ENCODE measurements around the gene WWC1. TPM values are rescaled to one million over a fixed set of nuclear protein-coding genes. Genes with fewer than 3 reads are reported as not detected.

WWC1 gene
- total RNA-seq, 1 experiment from 2014 or later: 108 TPM

DNA sequence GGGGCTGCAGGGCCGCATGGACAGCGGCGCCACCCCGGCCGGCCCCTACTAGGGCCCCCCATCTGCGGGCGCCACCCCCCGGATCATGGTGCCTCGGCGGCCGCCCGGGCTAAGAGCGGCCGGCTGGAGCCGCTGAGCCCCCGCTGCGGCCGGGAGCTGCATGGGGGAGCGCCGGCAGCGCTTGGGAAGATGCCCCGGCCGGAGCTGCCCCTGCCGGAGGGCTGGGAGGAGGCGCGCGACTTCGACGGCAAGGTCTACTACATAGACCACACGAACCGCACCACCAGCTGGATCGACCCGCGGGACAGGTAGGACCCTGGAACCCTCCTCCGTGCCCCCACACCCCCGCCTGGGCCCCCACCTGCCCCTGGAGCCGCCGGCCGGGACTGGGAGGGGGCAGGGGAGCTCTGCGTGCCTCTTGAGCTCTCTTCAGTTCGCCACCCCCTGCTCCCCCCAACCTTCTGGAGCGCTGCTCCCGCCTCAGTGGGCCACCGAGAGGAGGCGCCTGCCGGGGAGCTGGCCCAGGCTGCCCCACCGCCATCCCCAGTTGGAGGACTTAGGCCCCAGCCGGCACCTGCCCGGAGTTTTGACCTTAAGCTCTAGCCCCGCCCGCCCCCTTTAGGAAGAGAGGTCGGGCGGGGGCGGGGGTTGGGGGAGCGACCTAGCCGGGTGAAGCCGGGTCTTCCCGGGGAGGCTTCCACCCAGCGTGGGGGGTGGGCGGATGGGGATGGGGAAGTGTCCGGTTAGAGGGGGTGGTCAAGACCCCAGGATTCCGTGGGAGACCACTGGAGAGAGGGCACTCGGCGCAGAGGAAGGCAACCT is 730 bp downstream of the WWC1 start:
- peaks cover 52% of the 10 kb centered on the region for H3K4me1 Mint-ChIP-seq (ENCODE audit: low read depth, unreplicated experiment)
- CTCF ChIA-PET: interaction anchor here (0.6 to 3.6 kb wide), 23 partner anchors 10 to 1824 kb away, joined by 3 to 25 read pairs (median 4); no protein-coding TSS in a partner anchor

DNA sequence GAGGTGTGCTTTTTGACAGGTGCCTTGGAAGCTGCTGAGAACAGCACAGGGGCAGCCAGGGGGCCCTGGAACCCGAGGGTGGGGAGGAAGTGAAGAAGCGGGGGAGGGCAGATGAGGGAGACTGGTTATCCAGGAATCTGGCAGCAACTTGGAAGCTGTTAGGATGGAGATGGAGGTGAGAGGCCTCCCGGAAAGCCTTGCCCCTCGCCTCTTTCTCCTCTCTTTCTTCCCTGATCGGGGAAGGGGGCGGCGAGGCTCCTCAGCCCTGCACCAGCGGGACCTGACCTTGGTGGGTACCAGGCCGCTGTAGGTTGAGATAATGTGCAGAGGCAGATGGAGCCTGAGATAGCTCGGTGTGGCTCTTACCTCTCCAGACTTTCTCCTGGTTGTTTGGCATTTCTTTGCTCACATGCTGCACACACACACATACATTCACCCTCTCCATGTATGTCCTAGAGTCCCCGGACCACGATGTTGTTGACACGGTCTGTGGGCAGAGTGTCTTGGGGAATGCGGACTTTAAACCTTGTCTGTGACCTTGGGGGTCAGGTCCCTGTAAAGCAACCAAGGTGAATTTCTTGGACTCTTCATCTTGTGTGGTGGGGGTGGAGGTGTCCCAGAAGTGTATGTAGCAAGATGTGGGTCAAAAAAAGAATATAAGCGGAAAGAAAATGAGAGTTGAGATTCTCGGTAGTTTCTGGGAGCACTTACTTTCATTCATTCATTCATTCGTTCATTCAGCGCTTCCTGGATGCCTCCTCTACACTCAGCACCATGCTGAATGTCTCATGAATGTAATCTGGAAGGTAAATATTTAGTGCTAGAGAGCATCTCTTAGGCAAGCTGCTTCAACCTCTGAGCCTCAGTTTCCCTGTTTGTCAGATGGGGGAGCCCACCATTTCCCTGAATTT is 1.6 kb downstream of the WWC1 start:
- TF ChIP-seq, protein P1, sequence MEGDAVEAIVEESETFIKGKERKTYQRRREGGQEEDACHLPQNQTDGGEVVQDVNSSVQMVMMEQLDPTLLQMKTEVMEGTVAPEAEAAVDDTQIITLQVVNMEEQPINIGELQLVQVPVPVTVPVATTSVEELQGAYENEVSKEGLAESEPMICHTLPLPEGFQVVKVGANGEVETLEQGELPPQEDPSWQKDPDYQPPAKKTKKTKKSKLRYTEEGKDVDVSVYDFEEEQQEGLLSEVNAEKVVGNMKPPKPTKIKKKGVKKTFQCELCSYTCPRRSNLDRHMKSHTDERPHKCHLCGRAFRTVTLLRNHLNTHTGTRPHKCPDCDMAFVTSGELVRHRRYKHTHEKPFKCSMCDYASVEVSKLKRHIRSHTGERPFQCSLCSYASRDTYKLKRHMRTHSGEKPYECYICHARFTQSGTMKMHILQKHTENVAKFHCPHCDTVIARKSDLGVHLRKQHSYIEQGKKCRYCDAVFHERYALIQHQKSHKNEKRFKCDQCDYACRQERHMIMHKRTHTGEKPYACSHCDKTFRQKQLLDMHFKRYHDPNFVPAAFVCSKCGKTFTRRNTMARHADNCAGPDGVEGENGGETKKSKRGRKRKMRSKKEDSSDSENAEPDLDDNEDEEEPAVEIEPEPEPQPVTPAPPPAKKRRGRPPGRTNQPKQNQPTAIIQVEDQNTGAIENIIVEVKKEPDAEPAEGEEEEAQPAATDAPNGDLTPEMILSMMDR (IDR thresholded peaks at IDR 0.05; ENCODE audit: insufficient read depth in 1 of 2, low read depth in 1 of 2, low read length in 1 of 2, severe bottlenecking in 1 of 2, unreplicated experiment in 1 of 2): no peak
- Histone ChIP-seq H3K4me1 (peaks cover 65% of the 10 kb centered on the region), H3K27me3 (replicated peaks; ENCODE audit: control insufficient read depth, insufficient read depth, low read length) (no peaks in the 10 kb centered on the region), H3K4me3 (ENCODE audit: low read depth, low read length) (peak overlapping the region; percentile 77), H3K9me3 (no peaks in the 10 kb centered on the region), H3K36me3 (ENCODE audit: control insufficient read depth, insufficient read depth, low read length) (no peaks in the 10 kb centered on the region; the same call in none of the 2 replicates)
- H3K9me3 Mint-ChIP-seq (ENCODE audit: unreplicated experiment): no peaks in the 10 kb centered on the region
- peak overlapping the region; percentile 96 for H3K4me3 Mint-ChIP-seq (ENCODE audit: unreplicated experiment)
- H3K27ac Mint-ChIP-seq (ENCODE audit: unreplicated experiment): peak overlapping the region; percentile 84
- H3K4me1 Mint-ChIP-seq (ENCODE audit: low read depth, unreplicated experiment): peaks cover 44% of the 10 kb centered on the region
- peaks cover 64% of the 10 kb centered on the region for H3K36me3 Mint-ChIP-seq (ENCODE audit: insufficient read depth, unreplicated experiment)
- DNase-seq: peak; percentile 31 to 59
- ChIA-PET CTCF (interaction anchor here (0.6 to 3.6 kb wide), 14 partner anchors 11 to 76 kb away, joined by 3 to 25 read pairs (median 5); no protein-coding TSS in a partner anchor), POLR2A (interaction anchor here (0.6 to 2.5 kb wide), 9 partner anchors 8 to 72 kb away, joined by 3 to 22 read pairs (median 4); no protein-coding TSS in a partner anchor)
- no peaks in the 10 kb centered on the region for H3K27me3 Mint-ChIP-seq (ENCODE audit: insufficient read depth, unreplicated experiment)
- intact Hi-C loops (cut with micrococcal nuclease; ENCODE audit: unreplicated experiment): loop anchor here (1.0 kb wide), 1 partner anchor 7 kb away; no protein-coding TSS in a partner anchor
- TSS peak; percentile 18 for BruUV-seq (replicated peaks)

More for the DNA sequence above, 730 bp downstream of the WWC1 start:
- Histone ChIP-seq H3K27me3 (replicated peaks; ENCODE audit: control insufficient read depth, insufficient read depth, low read length) (no peaks in the 10 kb centered on the region), H3K4me1 (peaks cover 74% of the 10 kb centered on the region), H3K36me3 (ENCODE audit: control insufficient read depth, insufficient read depth, low read length) (no peaks in the 10 kb centered on the region; the same call in none of the 2 replicates), H3K9me3 (no peaks in the 10 kb centered on the region), H3K4me3 (ENCODE audit: low read depth, low read length) (peak overlapping the region; percentile 77)
- TF ChIP-seq, protein P1 (IDR thresholded peaks at IDR 0.05; ENCODE audit: insufficient read depth in 1 of 2, low read depth in 1 of 2, low read length in 1 of 2, severe bottlenecking in 1 of 2, unreplicated experiment in 1 of 2): peak in 1 of 2 experiments; percentile 34
- intact Hi-C loops (cut with micrococcal nuclease; ENCODE audit: unreplicated experiment): loop anchor here (1.0 kb wide), 3 partner anchors 8 to 54 kb away; no protein-coding TSS in a partner anchor
- no TSS peak for BruUV-seq (replicated peaks)
- no peaks in the 10 kb centered on the region for H3K27me3 Mint-ChIP-seq (ENCODE audit: insufficient read depth, unreplicated experiment)
- peak overlapping the region; percentile 96 for H3K4me3 Mint-ChIP-seq (ENCODE audit: unreplicated experiment)
- peaks cover 67% of the 10 kb centered on the region for H3K36me3 Mint-ChIP-seq (ENCODE audit: insufficient read depth, unreplicated experiment)
- no peaks in the 10 kb centered on the region for H3K9me3 Mint-ChIP-seq (ENCODE audit: unreplicated experiment)
- peak; percentile 60 for DNase-seq
- H3K27ac Mint-ChIP-seq (ENCODE audit: unreplicated experiment): peak overlapping the region; percentile 95
- POLR2A ChIA-PET: interaction anchor here (0.6 to 2.5 kb wide), 12 partner anchors 9 to 1576 kb away, joined by 3 to 22 read pairs (median 6); no protein-coding TSS in a partner anchor

Measured in Caco-2 (cell line).